Femur (tissue), 1 donor: ENCODE data around the gene MTMR1.

Source experiments
- DNase-seq: peaks from one replicate; pipeline ENCODE4 v3.0.0-alpha.2; 2017

The MTMR1 gene

DNA sequence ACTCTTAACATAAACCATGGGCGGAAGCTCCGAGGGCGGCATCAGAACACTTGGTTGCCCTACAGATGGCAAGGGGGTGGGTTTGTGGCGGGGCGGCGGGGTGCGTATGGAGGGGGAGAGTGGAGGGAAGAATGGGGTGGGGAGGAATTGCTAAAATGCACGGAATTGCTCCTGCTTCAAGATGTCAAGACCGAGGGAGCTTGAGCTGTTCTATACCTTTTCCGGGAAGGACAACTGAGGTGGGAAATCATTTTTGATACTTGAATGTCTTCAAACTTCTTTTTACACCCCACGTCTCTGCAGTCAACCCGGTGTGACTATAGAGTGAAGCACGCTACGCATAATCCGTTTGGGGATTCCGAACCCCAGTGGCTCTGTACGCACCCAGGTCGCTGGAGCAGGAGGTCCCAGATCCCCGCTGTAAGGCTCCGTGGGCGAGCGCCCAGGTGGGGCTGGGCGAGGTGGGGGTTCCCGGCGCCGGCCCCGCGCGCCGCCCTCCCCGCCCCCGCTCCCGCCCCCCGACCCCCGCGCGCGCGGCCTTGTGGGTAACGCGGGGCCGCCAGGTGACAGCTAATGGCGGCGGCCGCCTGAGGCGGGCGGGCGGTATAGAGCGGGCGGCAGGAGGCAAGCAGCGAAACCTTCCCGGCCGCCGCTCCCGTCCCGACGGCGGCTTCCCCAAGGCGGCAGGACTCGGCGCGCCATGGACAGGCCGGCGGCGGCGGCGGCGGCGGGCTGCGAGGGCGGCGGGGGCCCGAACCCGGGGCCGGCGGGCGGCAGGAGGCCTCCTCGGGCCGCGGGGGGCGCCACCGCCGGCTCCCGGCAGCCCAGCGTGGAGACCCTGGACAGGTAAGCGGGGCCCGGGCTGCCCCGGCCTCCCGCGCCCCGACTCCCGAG, at the start of gene MTMR1:
MTMR1 (plus strand) TSS at position 566 of the 894 bp plus-strand sequence; CDS start at position 701, 135 bp downstream.
- DNase-seq = peak; percentile 41

GRCh38 chrX:150643958-150644357, 49.2 kb upstream of the MTMR1 start:
- no peak for DNase-seq

- no peak for DNase-seq
Observed at GRCh38 chrX:150644422-150644821, 48.8 kb upstream of the MTMR1 start.

GRCh38 chrX:150647331-150647730, 45.9 kb upstream of the MTMR1 start:
- no peak for DNase-seq

DNA sequence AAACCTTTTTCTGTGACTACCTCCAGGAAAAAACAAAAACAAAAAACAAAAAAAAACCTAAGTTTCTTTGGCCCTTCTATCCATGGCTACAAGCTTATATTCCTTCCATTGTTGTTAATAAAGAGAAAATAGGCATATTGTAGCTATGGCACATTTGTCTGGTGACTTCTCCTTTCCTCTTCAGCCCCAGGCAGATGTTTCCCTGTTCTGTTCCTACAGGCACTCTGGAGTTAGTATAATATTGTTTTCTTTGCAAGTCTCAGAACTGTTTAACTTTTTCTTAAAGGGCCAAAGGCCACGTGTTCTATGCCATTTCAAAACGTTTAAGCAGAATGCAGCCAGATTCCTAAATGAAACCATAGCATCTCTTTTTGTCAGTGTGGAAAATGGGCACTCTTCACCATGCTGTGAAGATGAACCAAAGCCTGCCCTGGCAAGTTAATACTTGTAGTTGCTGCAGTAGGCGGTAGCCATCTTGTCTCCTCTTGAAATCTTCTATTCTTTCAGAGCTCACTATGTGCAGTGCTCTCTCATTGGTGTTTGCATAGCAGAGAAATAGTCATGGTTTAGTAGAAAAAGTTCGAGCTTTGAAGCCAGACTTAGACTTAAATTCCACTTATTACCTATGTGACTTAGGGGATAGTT, 44.8 kb upstream of the MTMR1 start:
- no peak for DNase-seq

- DNase-seq = no peak
Observed at GRCh38 chrX:150649096-150649870, 43.9 kb upstream of the MTMR1 start.

DNA sequence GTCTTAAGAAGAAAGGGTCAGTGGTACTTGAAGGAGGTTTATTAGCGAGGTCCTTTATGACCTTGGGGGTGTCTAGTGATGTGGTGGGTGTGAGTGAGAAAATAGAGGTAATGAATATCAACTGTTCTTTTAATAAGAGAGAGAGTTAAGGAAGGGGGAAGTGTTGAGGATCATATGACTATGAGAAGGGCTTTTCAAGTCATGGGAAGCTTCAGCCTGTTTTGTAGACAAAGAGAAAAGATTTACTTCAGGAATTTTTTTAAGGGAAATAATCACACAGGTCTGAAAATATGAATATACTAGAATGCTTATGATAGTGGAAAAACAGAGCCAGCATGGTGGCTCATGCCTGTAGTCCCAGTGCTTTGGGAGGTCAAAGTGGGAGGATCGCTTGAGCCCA, 41.3 kb upstream of the MTMR1 start:
- DNase-seq = no peak

DNA sequence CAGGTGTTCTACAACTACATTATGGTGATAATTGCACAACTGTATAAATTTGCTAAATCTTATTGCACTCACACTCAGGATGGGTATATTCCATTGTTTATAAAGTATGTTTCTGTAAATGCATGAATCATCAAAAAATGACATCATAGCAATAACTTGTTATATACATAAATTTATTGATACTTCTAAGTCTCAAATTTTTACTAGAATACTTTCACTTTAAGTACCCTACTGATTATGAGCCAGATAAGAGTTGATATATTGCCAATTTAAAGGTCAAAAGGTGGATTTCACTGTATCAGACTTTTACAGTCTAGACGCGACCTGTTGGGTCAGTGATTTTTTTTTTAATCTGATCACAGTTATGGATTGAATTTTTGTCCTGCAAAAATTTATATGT, 37.4 kb upstream of the MTMR1 start:
- no peak for DNase-seq

DNA sequence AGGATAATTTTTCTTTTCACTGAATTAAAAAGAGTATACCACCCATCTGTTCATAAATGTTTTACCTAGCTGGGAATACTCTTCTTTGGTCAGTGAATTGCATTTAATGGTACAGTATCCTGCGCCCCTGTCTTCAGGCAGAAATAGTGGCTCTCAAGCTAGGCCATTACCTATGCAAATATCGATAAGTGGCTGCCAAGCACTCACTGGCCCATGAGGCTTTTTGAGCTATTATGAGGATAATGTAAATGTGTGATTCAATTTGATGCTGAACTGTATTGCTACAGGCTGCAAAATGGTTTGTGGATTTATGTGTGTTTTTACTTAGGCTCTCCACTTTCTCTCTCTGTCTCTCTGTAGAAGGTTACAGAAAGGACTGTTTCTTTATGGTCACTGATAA, 30.1 kb upstream of the MTMR1 start:
- DNase-seq = no peak

DNA sequence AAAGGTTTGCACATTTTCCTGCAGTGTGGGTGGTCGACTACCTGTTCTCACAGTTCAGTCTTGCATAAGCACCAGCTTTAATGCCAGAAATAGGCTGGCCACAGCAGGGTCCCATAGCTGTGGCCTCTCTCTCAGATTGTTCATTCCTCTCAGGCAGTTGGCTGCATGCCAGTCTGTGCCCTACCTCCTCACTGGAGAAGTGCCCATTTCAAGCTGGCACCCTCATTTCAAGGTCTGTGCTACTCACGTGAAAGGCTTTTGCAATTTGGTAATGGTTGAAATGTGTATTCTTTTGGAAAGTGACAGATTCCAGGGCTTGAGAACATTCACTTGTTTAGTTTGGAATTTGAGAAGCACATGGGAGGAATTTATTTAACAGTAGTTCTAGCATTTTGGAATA, 28.9 kb upstream of the MTMR1 start:
- DNase-seq = no peak

GRCh38 chrX:150676221-150676620, 17.0 kb upstream of the MTMR1 start:
- DNase-seq = no peak

DNA sequence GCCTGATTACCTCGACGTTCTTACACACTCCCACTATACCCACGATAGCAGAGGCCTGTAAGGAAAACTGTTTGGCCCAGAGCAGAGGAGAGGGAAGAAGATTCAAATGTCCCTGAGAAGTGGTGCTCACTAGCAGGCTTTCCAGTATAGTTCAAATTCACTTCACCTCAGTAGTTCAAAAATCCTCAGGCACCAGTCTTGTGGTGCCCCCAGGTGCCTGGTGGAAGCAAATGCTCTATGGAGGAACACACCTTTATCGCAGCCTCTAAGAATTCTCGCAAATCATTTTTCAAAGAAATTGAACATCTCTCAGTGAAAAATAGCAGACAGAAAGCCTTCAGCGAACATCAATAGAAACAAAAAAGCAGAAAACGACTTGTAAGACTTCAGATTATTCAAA, 12.2 kb upstream of the MTMR1 start:
- no peak for DNase-seq

DNA sequence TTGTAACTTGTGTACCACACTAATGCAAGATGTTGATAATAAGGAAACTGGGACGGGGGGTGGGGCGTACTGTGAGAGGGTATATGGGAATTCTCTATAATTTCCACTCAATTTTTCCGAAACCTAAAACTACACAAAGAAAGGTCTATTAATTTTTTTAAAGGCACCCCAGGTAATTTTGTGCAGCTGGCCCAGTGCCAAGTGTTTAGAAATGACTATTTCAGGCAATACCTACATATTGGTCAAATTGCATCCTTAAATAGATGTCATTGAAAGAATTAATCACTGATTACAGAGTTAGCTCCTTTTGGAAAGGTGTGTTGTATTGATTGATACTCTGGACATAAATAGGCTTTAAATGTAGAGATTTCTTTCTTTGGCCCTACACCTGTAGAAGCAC, 10.1 kb upstream of the MTMR1 start:
- DNase-seq = no peak

DNA sequence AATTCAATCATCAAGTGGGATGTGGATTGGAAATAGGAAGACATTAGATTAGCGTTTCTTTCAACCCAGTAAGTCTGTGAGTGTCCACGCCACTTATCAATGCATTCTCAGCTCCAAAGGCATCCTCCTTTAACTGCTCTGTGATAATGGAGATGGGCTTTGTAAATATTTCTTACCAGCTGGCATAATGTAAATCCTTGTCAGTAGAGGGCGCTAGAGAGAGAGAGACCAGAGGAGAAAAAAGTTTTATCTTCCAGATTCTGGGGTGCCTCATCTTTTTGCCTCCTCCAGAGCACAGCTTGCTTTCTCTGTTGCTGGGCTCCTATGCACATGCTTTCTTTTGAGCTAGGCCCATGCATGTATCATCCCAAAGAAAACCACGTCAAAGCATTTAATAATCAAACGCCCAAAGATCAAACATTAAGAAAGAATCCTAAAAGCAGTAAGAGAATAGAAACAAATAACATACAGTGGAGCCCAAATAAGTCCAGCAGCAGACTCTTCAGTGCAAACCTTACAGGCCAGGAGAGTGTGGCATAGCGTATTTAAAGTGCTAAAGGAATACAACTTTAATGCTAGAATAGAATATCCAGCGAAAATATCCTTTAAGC, 9.6 kb upstream of the MTMR1 start:
- no peak for DNase-seq

DNA sequence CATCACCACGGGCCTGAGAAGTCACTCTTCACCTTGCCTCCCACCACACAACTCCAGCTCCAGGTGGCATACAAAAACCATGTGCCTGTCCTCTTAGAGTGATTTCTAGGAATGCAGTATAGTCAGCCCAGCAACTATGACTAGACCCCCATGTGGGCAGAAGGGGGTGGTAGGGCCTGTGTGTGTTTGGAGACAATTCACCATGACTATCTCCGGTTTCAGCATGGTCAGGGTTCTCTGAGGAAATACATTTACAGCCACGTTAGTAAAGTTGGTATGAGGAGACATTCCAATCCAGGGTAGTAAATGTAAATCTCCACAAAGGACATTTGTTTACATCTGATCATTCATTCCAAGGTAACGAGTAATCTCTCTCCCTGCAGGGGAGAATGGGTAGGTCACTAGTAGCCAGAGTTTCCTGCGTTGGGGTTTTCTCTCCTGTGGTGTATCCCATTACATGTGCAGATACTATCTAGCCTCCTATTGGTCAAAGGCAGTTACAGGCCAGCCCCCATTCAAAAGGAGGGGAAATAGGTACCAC, 4.2 kb upstream of the MTMR1 start:
- DNase-seq = no peak

GRCh38 chrX:150690126-150690525, 3.1 kb upstream of the MTMR1 start:
- no peak for DNase-seq

- no peak for DNase-seq
Observed at GRCh38 chrX:150692296-150692695, 900 bp upstream of the MTMR1 start.

GRCh38 chrX:150693725-150694574, 754 bp downstream of the MTMR1 start:
- peak; percentile 77 for DNase-seq

DNA sequence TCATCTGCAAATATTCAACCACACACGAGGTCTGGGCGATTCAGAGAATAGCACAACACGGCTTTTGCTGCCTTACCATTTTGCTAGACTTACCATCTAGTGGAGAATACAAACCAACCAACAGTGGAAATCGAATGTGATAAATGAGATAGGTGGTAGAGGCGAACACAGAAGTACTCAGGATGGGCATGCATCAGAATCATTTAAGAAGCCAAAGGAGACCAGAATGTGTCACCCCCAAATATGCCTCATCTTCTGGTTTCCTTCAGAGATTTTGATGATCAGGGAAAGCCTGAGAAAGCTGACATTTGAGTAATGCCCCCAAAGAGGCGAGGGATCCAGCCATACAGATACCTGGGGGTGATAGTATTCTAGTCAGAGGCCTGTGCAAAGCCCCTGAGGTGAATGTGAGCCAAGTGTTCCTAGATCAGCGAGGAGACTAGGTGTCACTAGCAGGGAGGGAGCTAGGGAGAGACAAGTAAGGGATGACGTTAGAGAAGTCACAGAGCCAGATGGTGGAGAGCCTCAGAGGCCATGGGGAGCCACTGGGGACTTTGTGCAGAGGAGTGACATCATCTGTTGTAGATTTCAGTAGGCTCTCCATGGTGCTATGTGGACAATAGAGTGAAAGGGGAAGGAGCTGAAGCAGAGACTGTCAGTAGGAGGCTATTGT, 1.7 kb downstream of the MTMR1 start:
- DNase-seq = no peak

DNA sequence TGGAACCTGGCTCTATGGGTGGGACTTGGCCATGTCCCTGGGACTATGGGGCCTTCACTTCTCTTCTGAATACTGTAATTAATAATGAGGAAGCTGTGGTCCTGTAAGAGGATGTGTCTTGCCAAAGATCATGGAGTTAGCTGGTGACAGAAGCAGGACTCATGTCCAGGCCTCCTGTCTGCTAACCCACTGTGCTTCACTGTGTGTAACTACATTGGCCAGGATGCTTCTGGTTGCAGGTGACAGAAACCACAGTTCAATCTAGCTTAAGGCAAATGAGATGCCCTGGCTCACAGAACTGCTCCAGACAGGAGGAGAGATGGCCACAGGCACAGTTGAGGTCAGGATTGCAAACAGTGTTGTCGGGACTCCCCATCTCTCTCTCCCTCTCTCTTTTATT, 3.1 kb downstream of the MTMR1 start:
- DNase-seq = no peak

DNA sequence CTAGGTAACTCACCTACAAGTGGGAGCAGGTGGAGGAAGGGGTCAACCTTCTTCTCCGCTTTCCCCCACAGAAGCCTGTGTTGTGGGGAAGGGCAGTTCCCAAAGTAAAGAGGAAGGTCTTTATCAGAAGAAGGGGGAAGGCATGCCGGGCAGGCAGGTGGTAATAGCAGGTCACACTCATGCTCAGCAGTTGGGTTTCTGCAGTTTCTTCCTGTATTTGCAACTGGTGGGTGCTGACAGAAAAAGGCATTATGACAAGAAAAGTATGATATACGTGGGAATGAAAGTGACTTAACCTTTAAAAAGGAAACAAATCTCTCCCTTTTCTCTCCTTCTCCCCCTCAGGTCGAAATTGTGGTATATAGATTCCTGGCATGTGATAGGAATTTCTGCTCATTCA, 3.7 kb downstream of the MTMR1 start:
- DNase-seq = no peak
